ENCODE measurements around the gene ZMYM4. TPM values are rescaled to one million over a fixed set of nuclear protein-coding genes. Genes with fewer than 3 reads are reported as not detected.
"Not testable (repeated sequence)": the region's sequence is repeated elsewhere in the genome, so short reads cannot be mapped to it uniquely, and the experiment has no call there.

The ZMYM4 gene
- total and polyA plus RNA-seq, 10 of the 15 experiments (the other 5 are each of a cell fraction or from before 2014, with no cell fraction given), result 8.0 to 37.0 (median 28.1) TPM

DNA sequence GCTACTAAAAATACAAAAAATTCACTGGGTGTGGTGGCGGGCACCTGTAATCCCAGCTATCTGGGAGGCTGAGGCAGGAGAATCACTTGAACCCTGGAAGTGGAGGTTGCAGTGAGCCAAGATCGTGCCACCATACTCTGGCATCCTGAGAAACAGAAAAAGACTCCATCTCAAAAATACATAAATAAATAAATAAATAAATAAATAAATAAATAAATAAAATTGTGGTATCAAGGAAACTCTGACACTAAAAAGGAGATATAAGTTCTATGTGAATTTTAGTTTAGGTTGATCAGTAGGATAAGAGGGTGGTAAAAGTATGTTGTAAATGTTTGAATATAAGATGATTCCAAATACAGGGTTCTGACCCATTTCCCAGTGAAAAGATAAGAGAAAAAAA, 63.1 kb downstream of the ZMYM4 start:
- H3K4me2 ChIP-seq (ENCODE audit: control insufficient read depth, insufficient read depth); H3K27me3 ChIP-seq (replicated peaks in 1 of 2; ENCODE audit: control insufficient read depth in 2 of 2, insufficient read depth in 2 of 2, low read length in 1 of 2); H3K9ac ChIP-seq (ENCODE audit: control insufficient read depth, insufficient read depth, low read length); DNase-seq (ENCODE audit: low read depth, low spot score); H3K9me3 ChIP-seq (replicated peaks; ENCODE audit: control insufficient read depth, insufficient read depth, low read length); intact Hi-C loops (cut with micrococcal nuclease; ENCODE audit: unreplicated experiment); H2AFZ ChIP-seq (ENCODE audit: control insufficient read depth, low read depth, low read length); FAIRE-seq; H3K36me3 ChIP-seq (ENCODE audit: control insufficient read depth in 2 of 2, insufficient read depth in 2 of 2, low read length in 1 of 2); POLR2A ChIA-PET; BruUV-seq (replicated peaks); H4K20me1 ChIP-seq (ENCODE audit: control insufficient read depth, insufficient read depth); H3K4me1 ChIP-seq (ENCODE audit: control insufficient read depth, insufficient read depth, low read length); H3K79me2 ChIP-seq (ENCODE audit: control insufficient read depth, insufficient read depth, low read length); RAD21 ChIA-PET (ENCODE audit: unreplicated experiment); H3K27ac ChIP-seq (ENCODE audit: control insufficient read depth, insufficient read depth); ATAC-seq; H3K4me3 ChIP-seq; SMC1A ChIA-PET (ENCODE audit: uncharacterized antibody, unreplicated experiment); CTCF ChIA-PET; in situ Hi-C loops (cut with MboI): not testable (repeated sequence)
- 98% methylated on average over 2 of the region's 2 CpGs for WGBS (ENCODE audit: insufficient coverage, insufficient replicate concordance, low lambda C conversion rate, missing lambda C conversion rate)

DNA sequence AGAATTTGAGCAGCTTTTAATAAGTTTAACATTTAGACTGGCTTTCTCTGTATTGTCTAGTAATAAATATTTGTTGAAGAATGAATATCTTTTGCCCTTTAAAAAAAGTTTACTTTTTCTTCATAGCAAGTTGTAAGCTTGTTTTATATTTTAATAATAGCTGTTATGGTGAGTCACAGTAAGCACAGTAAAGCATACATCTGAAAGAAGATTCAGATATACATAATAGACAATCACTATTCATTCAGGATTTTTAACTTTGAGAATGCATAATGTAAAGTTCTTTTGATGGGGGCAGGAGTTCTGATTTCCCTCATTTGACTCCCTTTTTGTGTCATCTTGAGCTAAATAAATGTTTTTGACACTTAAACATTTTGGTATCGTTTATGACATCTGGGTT, 66.0 kb downstream of the ZMYM4 start:
- RAD21 ChIA-PET (ENCODE audit: unreplicated experiment), result no interaction called here
- H3K36me3 ChIP-seq (ENCODE audit: control insufficient read depth in 2 of 2, insufficient read depth in 2 of 2, low read length in 1 of 2), result peaks cover 0 to 2% of the 10 kb centered on the region in 2 experiments; a peak in 1 of 4 replicates
- SMC1A ChIA-PET (ENCODE audit: uncharacterized antibody, unreplicated experiment), result interaction anchor here (0.9 to 1.8 kb wide), 4 partner anchors 9 to 118 kb away, joined by 3 to 6 read pairs (median 4); no protein-coding TSS in a partner anchor
- ATAC-seq, result no peak
- no peaks in the 10 kb centered on the region for H3K4me1 ChIP-seq (ENCODE audit: control insufficient read depth, insufficient read depth, low read length)
- CTCF ChIA-PET, result interaction anchor here (0.7 to 1.8 kb wide), 2 partner anchors 10 to 133 kb away, joined by 5 read pairs; no protein-coding TSS in a partner anchor
- intact Hi-C loops (cut with micrococcal nuclease; ENCODE audit: unreplicated experiment) (no loop called here), in situ Hi-C loops (cut with MboI) (no loop called here)
- no TSS peak for BruUV-seq (replicated peaks)
- POLR2A ChIA-PET, result interaction anchor here (0.5 kb wide), 1 partner anchor 138 kb away, joined by 3 read pairs; no protein-coding TSS in a partner anchor
- no peaks in the 10 kb centered on the region for H4K20me1 ChIP-seq (ENCODE audit: control insufficient read depth, insufficient read depth)
- no peaks in the 10 kb centered on the region for H3K27me3 ChIP-seq (replicated peaks in 1 of 2; ENCODE audit: control insufficient read depth in 2 of 2, insufficient read depth in 2 of 2, low read length in 1 of 2)
- H3K4me2 ChIP-seq (ENCODE audit: control insufficient read depth, insufficient read depth), result no peak overlapping the region
- no peaks in the 10 kb centered on the region; the same call in 1 of the 3 replicates for H3K9me3 ChIP-seq (replicated peaks; ENCODE audit: control insufficient read depth, insufficient read depth, low read length)
- TF ChIP-seq GATAD2B (conservative IDR thresholded peaks at IDR 0.05; ENCODE audit: low read depth), result no peak
- TF ChIP-seq ZNF384 (IDR thresholded peaks at IDR 0.05; ENCODE audit: borderline replicate concordance, low read depth, low read length), result no peak
- WGBS (ENCODE audit: insufficient coverage, insufficient replicate concordance, low lambda C conversion rate, missing lambda C conversion rate), result 27% methylated on average over 1 of the region's 1 CpG
- H2AFZ ChIP-seq (ENCODE audit: control insufficient read depth, low read depth, low read length), result no peak overlapping the region
- H3K27ac ChIP-seq (ENCODE audit: control insufficient read depth, insufficient read depth), result no peak overlapping the region
- H3K79me2 ChIP-seq (ENCODE audit: control insufficient read depth, insufficient read depth, low read length), result no peaks in the 10 kb centered on the region; the same call in 1 of the 2 replicates
- no peak for FAIRE-seq
- no peak for DNase-seq (ENCODE audit: low read depth, low spot score)
- H3K9ac ChIP-seq (ENCODE audit: control insufficient read depth, insufficient read depth, low read length), result no peak overlapping the region
- H3K4me3 ChIP-seq, result no peak overlapping the region

Measured in GM12878 (cell line).